HEK293T (cell line): ENCODE data around the gene ARMC5.

Experiments
- CTCF ChIA-PET: fragments of 350-600 bp; formaldehyde crosslinking; extraction: SDS; loops from one replicate; lab custom pipeline; 2021; ENCODE audit warnings: antibody characterized with exemption, inconsistent platforms; lab: Yijun Ruan, JAX
- POLR2A ChIA-PET: fragments of 350-600 bp; formaldehyde crosslinking; extraction: SDS; loops from one replicate; lab custom pipeline; 2020; ENCODE audit warnings: antibody characterized with exemption, inconsistent platforms; lab: Yijun Ruan, JAX
- DNase-seq: peaks from one replicate; pipeline ENCODE4 v3.0.0; 2012; ENCODE audit warnings: mixed read lengths; ENCODE audit errors: extremely low spot score
- ARNT ChIP-seq: fragments of 450-650 bp; IDR thresholded peaks from 2 replicates; pipeline ENCODE4 v1.6.1; 2017; ENCODE audit warnings: mild to moderate bottlenecking
- BHLHE40 ChIP-seq: fragments of 450-650 bp; IDR thresholded peaks from 2 replicates; pipeline ENCODE4 v1.6.1; 2016; ENCODE audit warnings: mild to moderate bottlenecking, moderate library complexity, borderline replicate concordance
- CTBP1 ChIP-seq: fragments of 450-650 bp; IDR thresholded peaks from 2 replicates; pipeline ENCODE4 v1.6.1; 2016; ENCODE audit warnings: borderline replicate concordance
- ELF4 ChIP-seq: fragments of 450-650 bp; IDR thresholded peaks from 2 replicates; pipeline ENCODE4 v1.6.1; 2017; ENCODE audit warnings: antibody characterized with exemption
- FOXA1 ChIP-seq: fragments of 450-650 bp; IDR thresholded peaks from 2 replicates; pipeline ENCODE4 v1.6.1; 2016; ENCODE audit warnings: mild to moderate bottlenecking
- FOXK2 ChIP-seq: fragments of 450-650 bp; IDR thresholded peaks from 2 replicates; pipeline ENCODE4 v1.6.1; 2016; ENCODE audit warnings: mild to moderate bottlenecking
- FOXM1 ChIP-seq: fragments of 450-650 bp; IDR thresholded peaks from 2 replicates; pipeline ENCODE4 v1.6.1; 2017; ENCODE audit warnings: mild to moderate bottlenecking, borderline replicate concordance
- HDGF ChIP-seq: fragments of 450-650 bp; IDR thresholded peaks from 2 replicates; pipeline ENCODE4 v1.6.1; 2017; ENCODE audit warnings: antibody characterized with exemption, borderline replicate concordance
- L3MBTL2 ChIP-seq: fragments of 450-650 bp; conservative IDR thresholded peaks from 2 replicates; pipeline ENCODE4 v1.6.1; 2016; ENCODE audit warnings: mild to moderate bottlenecking
- LEF1 ChIP-seq: fragments of 450-650 bp; IDR thresholded peaks from 2 replicates; pipeline ENCODE4 v1.6.1; 2017; ENCODE audit warnings: mild to moderate bottlenecking, borderline replicate concordance
- NFRKB ChIP-seq: fragments of 450-650 bp; IDR thresholded peaks from 2 replicates; pipeline ENCODE4 v1.6.1; 2016; ENCODE audit warnings: mild to moderate bottlenecking, moderate library complexity
- PKNOX1 ChIP-seq: fragments of 450-650 bp; IDR thresholded peaks from 2 replicates; pipeline ENCODE4 v1.6.1; 2016
- SP1 ChIP-seq: fragments of 450-650 bp; IDR thresholded peaks from 2 replicates; pipeline ENCODE4 v1.6.1; 2017
- SUZ12 ChIP-seq: fragments of 450-650 bp; IDR thresholded peaks from 2 replicates; pipeline ENCODE4 v1.6.1; 2016; ENCODE audit warnings: mild to moderate bottlenecking
- TARDBP ChIP-seq: fragments of 450-650 bp; IDR thresholded peaks from 2 replicates; pipeline ENCODE4 v1.6.1; 2016
- ZNF384 ChIP-seq: fragments of 450-650 bp; IDR thresholded peaks from 2 replicates; pipeline ENCODE4 v1.6.1; 2016

The ARMC5 gene

GRCh38 chr16:31464348-31464769 is 5.1 kb downstream of the ARMC5 start:
- no peak for TF ChIP-seq HDGF
- TF ChIP-seq ZNF384: no peak
- CTCF ChIA-PET: no interaction called here
- POLR2A ChIA-PET: no interaction called here
- no peak for DNase-seq

GRCh38 chr16:31464781-31465260 is 5.5 kb downstream of the ARMC5 start:
- DNase-seq: no peak
- ChIA-PET POLR2A (no interaction called here), CTCF (no interaction called here)
- TF ChIP-seq L3MBTL2 (no peak), CTBP1 (no peak), ZNF384 (no peak), FOXA1 (no peak), TARDBP (no peak), SUZ12 (no peak), ARNT (no peak), BHLHE40 (no peak), NFRKB (no peak), HDGF (no peak), LEF1 (no peak), FOXM1 (no peak), SP1 (no peak), ELF4 (no peak), FOXK2 (no peak), PKNOX1 (no peak)

- POLR2A ChIA-PET: no interaction called here
- CTCF ChIA-PET: no interaction called here
- TF ChIP-seq LEF1: no peak
- no peak for TF ChIP-seq SP1
- TF ChIP-seq SUZ12: no peak
- no peak for TF ChIP-seq FOXA1
- no peak for TF ChIP-seq ELF4
- TF ChIP-seq PKNOX1: no peak
- no peak for TF ChIP-seq NFRKB
- no peak for TF ChIP-seq ZNF384
- no peak for TF ChIP-seq HDGF
- TF ChIP-seq ARNT: no peak
- TF ChIP-seq FOXM1: no peak
- DNase-seq: no peak
Observed at GRCh38 chr16:31465788-31466370, 6.6 kb downstream of the ARMC5 start.

- ChIA-PET CTCF (no interaction called here), POLR2A (no interaction called here)
- TF ChIP-seq FOXK2: no peak
Observed at GRCh38 chr16:31466381-31466841, 7.1 kb downstream of the ARMC5 start.

GRCh38 chr16:31467151-31467773 is 8.0 kb downstream of the ARMC5 start:
- POLR2A ChIA-PET: no interaction called here
- TF ChIP-seq LEF1 (no peak), L3MBTL2 (no peak), TARDBP (no peak)

More at GRCh38 chr16:31466381-31466841, 7.1 kb downstream of the ARMC5 start:
- DNase-seq: no peak

GRCh38 chr16:31467858-31468257 is 8.6 kb downstream of the ARMC5 start:
- POLR2A ChIA-PET: interaction anchor here (1.1 kb wide), 1 partner anchor 7 kb away, joined by 5 read pairs; no protein-coding TSS in a partner anchor
- DNase-seq: no peak
- CTCF ChIA-PET: no interaction called here
- no peak for TF ChIP-seq PKNOX1

More at GRCh38 chr16:31467151-31467773, 8.0 kb downstream of the ARMC5 start:
- DNase-seq: no peak
- CTCF ChIA-PET: no interaction called here

- ChIA-PET CTCF (no interaction called here), POLR2A (interaction anchor here (1.5 to 3.9 kb wide), 2 partner anchors 11 to 15 kb away, joined by 3 to 27 read pairs; partner anchors contain the start of gene ARMC5)
Observed at GRCh38 chr16:31470615-31471014, 11.3 kb downstream of the ARMC5 start.

More at GRCh38 chr16:31470615-31471014, 11.3 kb downstream of the ARMC5 start:
- TF ChIP-seq SP1 (no peak), NFRKB (no peak), ELF4 (no peak), L3MBTL2 (no peak), ARNT (no peak), FOXM1 (no peak), LEF1 (no peak)
- no peak for DNase-seq
